Stomach smooth muscle (tissue), 2 donors: ENCODE measurements around the gene PDK4.
A peak's percentile ranks its signal among the peaks of the same experiment; 100 is the strongest.

ENCODE experiments used
- H3K27ac ChIP-seq: one replicate; pipeline ENCODE4 v1.7.0; 2013; ENCODE audit warnings: mild to moderate bottlenecking, low read length, inconsistent platforms
- H3K27me3 ChIP-seq, 2 donors: one replicate each; pipeline ENCODE4 v1.7.0; 2013; ENCODE audit warnings: low read length in 2 of 2; ENCODE audit not compliant: insufficient read depth in 2 of 2, control insufficient read depth in 1 of 2
- H3K36me3 ChIP-seq, 2 donors: one replicate each; pipeline ENCODE4 v1.7.0; 2013; ENCODE audit warnings: low read length in 2 of 2; ENCODE audit not compliant: control insufficient read depth in 2 of 2, insufficient read depth in 2 of 2
- H3K4me1 ChIP-seq: one replicate; pipeline ENCODE4 v1.7.0; 2013; ENCODE audit warnings: low read length; ENCODE audit not compliant: control insufficient read depth, insufficient read depth
- H3K4me3 ChIP-seq, 2 donors: one replicate each; pipeline ENCODE4 v1.7.0; 2013; ENCODE audit warnings: low read length in 2 of 2
- H3K9ac ChIP-seq, 2 donors: one replicate each; pipeline ENCODE4 v1.7.0; 2013; ENCODE audit warnings: low read length in 2 of 2, mild to moderate bottlenecking in 1 of 2
- H3K9me3 ChIP-seq, 2 donors: one replicate each; pipeline ENCODE4 v1.7.0; 2013; ENCODE audit warnings: low read length in 2 of 2; ENCODE audit not compliant: control insufficient read depth in 2 of 2
- donor health status: healthy.
- donor health status: Pancreatic carcinoma.

PDK4 gene

DNA sequence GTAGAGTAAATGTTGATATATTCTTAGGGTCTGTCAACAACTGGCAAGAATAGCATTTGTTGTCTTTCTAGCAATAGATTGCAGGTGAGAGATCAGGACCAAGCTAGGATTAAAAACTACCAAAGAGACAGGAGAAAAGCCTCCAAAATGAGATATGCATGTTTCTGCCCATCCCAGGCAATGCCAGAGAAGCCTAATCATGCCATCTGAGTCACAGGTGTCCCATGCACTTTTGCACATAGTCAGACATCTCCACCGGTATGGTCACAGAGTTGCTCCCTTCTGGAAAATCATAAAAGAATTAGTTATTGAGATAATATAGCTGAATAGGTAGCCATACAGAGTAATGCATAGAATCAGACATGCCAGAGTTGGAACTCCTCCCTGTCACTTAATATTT is 50.6 kb downstream of the PDK4 start:
- peak overlapping the region; percentile 83 for H3K27ac ChIP-seq
- H3K9ac ChIP-seq = peak overlapping the region; percentile 74 to 77
- H3K4me3 ChIP-seq = peak overlapping the region; percentile 60 to 64
- H3K27me3 ChIP-seq = no peaks in the 10 kb centered on the region
- H3K4me1 ChIP-seq = peaks cover 27% of the 10 kb centered on the region
- H3K9me3 ChIP-seq = no peaks in the 10 kb centered on the region
- H3K36me3 ChIP-seq = no peaks in the 10 kb centered on the region

DNA sequence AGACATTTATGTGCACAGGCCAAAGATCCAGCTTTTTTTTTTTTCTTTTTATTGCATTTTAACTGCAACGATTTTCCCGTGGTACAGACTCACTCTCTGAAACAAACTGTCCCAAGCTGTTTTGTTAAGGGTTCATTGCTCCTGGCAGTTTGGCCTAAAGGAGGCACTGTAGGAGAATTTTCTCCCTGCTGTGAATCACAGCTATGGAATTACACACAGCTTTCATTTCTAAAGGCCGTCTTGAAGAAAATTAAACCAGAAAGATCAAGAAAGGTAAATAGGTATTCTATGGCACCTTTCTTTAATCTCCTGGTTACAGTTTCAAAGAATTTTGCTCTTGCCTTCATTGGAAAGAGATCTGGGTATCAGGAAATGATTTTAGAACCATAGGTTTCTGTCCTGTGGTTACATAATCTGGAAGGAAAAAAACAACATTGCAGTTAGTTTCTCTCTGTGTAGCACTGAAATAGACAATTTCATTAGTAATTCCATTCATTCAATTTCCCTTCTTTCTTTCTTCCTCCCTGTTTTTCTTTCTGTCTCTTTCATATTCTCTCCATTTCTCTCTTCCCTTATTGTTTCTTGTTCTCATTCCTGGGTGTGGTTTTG is 51.2 kb downstream of the PDK4 start:
- H3K9me3 ChIP-seq = no peaks in the 10 kb centered on the region
- H3K4me3 ChIP-seq = peak overlapping the region; percentile 60 to 64
- H3K27me3 ChIP-seq = no peaks in the 10 kb centered on the region
- peak overlapping the region; percentile 74 to 77 for H3K9ac ChIP-seq
- peak overlapping the region; percentile 83 for H3K27ac ChIP-seq
- no peaks in the 10 kb centered on the region for H3K36me3 ChIP-seq
- peaks cover 23% of the 10 kb centered on the region for H3K4me1 ChIP-seq

GRCh38 chr7:95544171-95544570 is 52.1 kb downstream of the PDK4 start:
- H3K9ac ChIP-seq = no peak overlapping the region
- no peak overlapping the region for H3K27ac ChIP-seq
- no peaks in the 10 kb centered on the region for H3K9me3 ChIP-seq
- H3K4me1 ChIP-seq = peaks cover 15% of the 10 kb centered on the region
- H3K36me3 ChIP-seq = no peaks in the 10 kb centered on the region
- no peaks in the 10 kb centered on the region for H3K27me3 ChIP-seq
- no peak overlapping the region for H3K4me3 ChIP-seq

GRCh38 chr7:95543312-95543711 is 53.0 kb downstream of the PDK4 start:
- H3K27ac ChIP-seq = no peak overlapping the region
- H3K4me1 ChIP-seq = peaks cover 15% of the 10 kb centered on the region
- no peaks in the 10 kb centered on the region for H3K9me3 ChIP-seq
- no peak overlapping the region for H3K4me3 ChIP-seq
- no peaks in the 10 kb centered on the region for H3K36me3 ChIP-seq
- H3K9ac ChIP-seq = no peak overlapping the region
- H3K27me3 ChIP-seq = no peaks in the 10 kb centered on the region

DNA sequence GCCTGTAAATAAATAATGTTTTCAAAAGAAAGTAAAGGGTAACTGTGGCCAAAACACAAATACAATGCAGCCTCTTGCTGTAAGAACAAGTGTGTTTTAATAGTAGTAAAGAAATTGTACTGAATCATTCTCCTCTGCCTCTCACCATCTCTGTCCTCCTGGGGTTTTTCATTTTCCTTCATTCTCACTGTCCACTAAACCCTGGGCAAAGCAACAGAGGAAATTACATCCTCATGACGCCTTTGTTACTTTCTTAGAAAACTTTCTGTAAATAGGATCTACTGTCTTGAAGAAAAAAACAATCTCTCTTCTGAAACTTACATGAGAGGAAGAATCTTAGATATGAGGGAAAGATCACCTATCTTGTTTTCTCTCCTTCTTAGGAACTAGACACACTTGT is 56.0 kb downstream of the PDK4 start:
- no peak overlapping the region for H3K27ac ChIP-seq
- H3K9me3 ChIP-seq = no peaks in the 10 kb centered on the region
- H3K36me3 ChIP-seq = no peaks in the 10 kb centered on the region
- H3K27me3 ChIP-seq = peaks cover 0 to 3% of the 10 kb centered on the region in 2 donors
- no peaks in the 10 kb centered on the region for H3K4me1 ChIP-seq
- no peak overlapping the region for H3K4me3 ChIP-seq
- no peak overlapping the region for H3K9ac ChIP-seq

DNA sequence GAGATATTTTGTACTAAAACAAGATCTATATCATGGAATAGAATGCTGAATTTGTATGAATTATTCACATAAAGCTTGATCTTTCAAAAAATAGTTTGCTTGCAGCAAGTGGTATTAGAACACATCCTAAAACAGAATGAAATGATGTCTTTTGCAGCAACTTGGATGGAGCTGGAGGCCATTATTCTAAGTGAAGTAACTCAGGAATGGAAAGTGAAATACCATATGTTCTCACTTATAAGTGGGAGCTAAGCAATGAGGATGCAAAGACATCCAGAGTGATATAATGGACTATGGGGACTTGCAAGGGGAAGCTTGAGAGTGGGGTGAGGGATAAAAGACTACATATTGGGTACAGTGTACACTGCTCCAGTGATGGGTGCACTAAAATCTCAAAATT is 56.9 kb downstream of the PDK4 start:
- H3K27me3 ChIP-seq = peaks cover 0 to 3% of the 10 kb centered on the region in 2 donors
- H3K4me3 ChIP-seq = no peak overlapping the region
- no peaks in the 10 kb centered on the region for H3K4me1 ChIP-seq
- H3K36me3 ChIP-seq = no peaks in the 10 kb centered on the region
- no peak overlapping the region for H3K9ac ChIP-seq
- no peak overlapping the region for H3K27ac ChIP-seq
- H3K9me3 ChIP-seq = no peaks in the 10 kb centered on the region

- no peak overlapping the region for H3K9ac ChIP-seq
- no peaks in the 10 kb centered on the region for H3K36me3 ChIP-seq
- no peaks in the 10 kb centered on the region for H3K9me3 ChIP-seq
- H3K4me1 ChIP-seq = no peaks in the 10 kb centered on the region
- H3K27ac ChIP-seq = no peak overlapping the region
- H3K27me3 ChIP-seq = peaks cover 0 to 3% of the 10 kb centered on the region in 2 donors
- no peak overlapping the region for H3K4me3 ChIP-seq
Measured at GRCh38 chr7:95537468-95537867, 58.8 kb downstream of the PDK4 start.

GRCh38 chr7:95536656-95537311 is 59.5 kb downstream of the PDK4 start:
- Histone ChIP-seq H3K27me3 (peaks cover 0 to 3% of the 10 kb centered on the region in 2 donors), H3K36me3 (no peaks in the 10 kb centered on the region), H3K9me3 (no peaks in the 10 kb centered on the region), H3K4me3 (no peak overlapping the region), H3K4me1 (no peaks in the 10 kb centered on the region), H3K27ac (no peak overlapping the region), H3K9ac (no peak overlapping the region)

GRCh38 chr7:95535662-95536061 is 60.7 kb downstream of the PDK4 start:
- no peak overlapping the region for H3K9ac ChIP-seq
- H3K9me3 ChIP-seq = no peaks in the 10 kb centered on the region
- no peaks in the 10 kb centered on the region for H3K4me1 ChIP-seq
- H3K36me3 ChIP-seq = no peaks in the 10 kb centered on the region
- H3K4me3 ChIP-seq = no peak overlapping the region
- no peak overlapping the region for H3K27ac ChIP-seq
- H3K27me3 ChIP-seq = peaks cover 0 to 3% of the 10 kb centered on the region in 2 donors

- H3K27me3 ChIP-seq = peaks cover 0 to 3% of the 10 kb centered on the region in 2 donors
- no peaks in the 10 kb centered on the region for H3K4me1 ChIP-seq
- no peaks in the 10 kb centered on the region for H3K36me3 ChIP-seq
- H3K27ac ChIP-seq = no peak overlapping the region
- no peak overlapping the region for H3K9ac ChIP-seq
- no peak overlapping the region for H3K4me3 ChIP-seq
- H3K9me3 ChIP-seq = no peaks in the 10 kb centered on the region
Measured at GRCh38 chr7:95534796-95535195, 61.5 kb downstream of the PDK4 start.
